GM10248 (cell line): Measurements from ENCODE around the gene KCNK17.

Source experiments
- CTCF ChIA-PET: fragments of 300-600 bp; sonication (Branson Sonifier 250); formaldehyde crosslinking; extraction: SDS; loops from one replicate; lab custom pipeline; 2021; ENCODE audit warnings: antibody characterized with exemption; lab: Yijun Ruan, JAX
- POLR2A ChIA-PET: fragments of 350-650 bp; sonication (Branson Sonifier 250); formaldehyde crosslinking; extraction: SDS; loops from one replicate; lab custom pipeline; 2020; ENCODE audit warnings: antibody characterized with exemption; lab: Yijun Ruan, JAX
- DNase-seq: peaks from one replicate; pipeline ENCODE4 v3.0.0; 2012; ENCODE audit errors: extremely low spot score
- CTCF ChIP-seq: IDR thresholded peaks from 2 replicates; pipeline ENCODE4 v1.5.1; 2012; ENCODE audit warnings: mild to moderate bottlenecking, low read depth; ENCODE audit errors: extremely low read depth, missing control alignments, control extremely low read depth

Gene KCNK17

GRCh38 chr6:39296745-39297640 lies 17.2 kb downstream of the KCNK17 start:
- ChIA-PET POLR2A (no interaction called here), CTCF (interaction anchor here (0.8 kb wide), 1 partner anchor 131 kb away, joined by 3 read pairs; no protein-coding TSS in a partner anchor)
- DNase-seq = no peak

GRCh38 chr6:39295611-39296011 lies 18.6 kb downstream of the KCNK17 start:
- no peak for TF ChIP-seq CTCF
- CTCF ChIA-PET = interaction anchor here (1.0 kb wide), 1 partner anchor 15 kb away, joined by 3 read pairs; no protein-coding TSS in a partner anchor
- no peak for DNase-seq
- POLR2A ChIA-PET = no interaction called here

More at GRCh38 chr6:39296745-39297640, 17.2 kb downstream of the KCNK17 start:
- TF ChIP-seq CTCF = no peak

GRCh38 chr6:39294899-39295298 lies 19.3 kb downstream of the KCNK17 start:
- TF ChIP-seq CTCF = no peak
- ChIA-PET POLR2A (no interaction called here), CTCF (interaction anchor here (1.0 to 1.1 kb wide), 2 partner anchors 10 to 16 kb away, joined by 3 read pairs; no protein-coding TSS in a partner anchor)
- no peak for DNase-seq

- DNase-seq = no peak
- TF ChIP-seq CTCF = no peak
- POLR2A ChIA-PET = no interaction called here
- CTCF ChIA-PET = interaction anchor here (1.1 kb wide), 1 partner anchor 9 kb away, joined by 3 read pairs; no protein-coding TSS in a partner anchor
These were observed 20.1 kb downstream of the KCNK17 start for GRCh38 chr6:39294133-39294532.

- TF ChIP-seq CTCF = no peak
- ChIA-PET CTCF (interaction anchor here (1.4 to 2.3 kb wide), 3 partner anchors 10 to 32 kb away, joined by 3 to 7 read pairs (median 4); no protein-coding TSS in a partner anchor), POLR2A (no interaction called here)
- DNase-seq = no peak
These were observed 21.6 kb downstream of the KCNK17 start for GRCh38 chr6:39292637-39293036.

GRCh38 chr6:39289490-39289889 lies 24.7 kb downstream of the KCNK17 start:
- POLR2A ChIA-PET = no interaction called here
- TF ChIP-seq CTCF = no peak
- CTCF ChIA-PET = no interaction called here
- DNase-seq = no peak
